Measurements from ENCODE around the gene CELSR1.
A peak's percentile ranks its signal among the peaks of the same experiment; 100 is the strongest.

CELSR1 gene

DNA sequence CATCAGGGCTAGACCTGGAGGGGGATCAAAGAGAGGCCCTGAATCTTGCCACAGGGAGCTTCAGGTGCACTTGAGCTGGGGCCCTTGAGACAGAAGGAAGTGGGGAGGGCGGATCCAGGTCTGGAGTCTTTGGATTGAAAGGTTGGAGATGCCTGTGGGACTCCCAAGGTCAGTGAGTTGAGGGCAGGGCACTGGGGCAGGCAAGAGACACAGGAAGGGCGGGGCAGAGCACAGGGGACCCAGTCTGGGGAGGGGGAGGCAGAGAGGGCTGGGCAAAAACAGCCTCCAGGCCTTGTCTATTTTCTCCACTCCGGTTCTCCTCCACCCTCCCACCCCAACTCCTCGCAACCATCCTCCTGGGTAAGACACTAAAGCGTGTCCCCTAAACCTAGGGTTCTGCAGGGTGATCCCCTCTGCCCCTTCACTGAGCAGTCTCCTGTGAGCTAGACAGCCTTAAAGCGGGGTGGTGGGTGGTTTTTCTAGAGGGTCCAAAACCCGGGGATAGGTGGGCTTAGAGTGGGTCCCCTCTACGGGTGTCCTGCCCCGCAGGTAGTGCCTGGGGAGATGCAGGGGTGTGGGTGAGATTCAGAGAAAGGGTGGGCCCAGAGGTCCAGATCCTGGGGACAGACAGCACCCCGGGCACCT, 38.6 kb upstream of the CELSR1 start:
- DNase-seq (ENCODE audit: low spot score) = no peak

DNA sequence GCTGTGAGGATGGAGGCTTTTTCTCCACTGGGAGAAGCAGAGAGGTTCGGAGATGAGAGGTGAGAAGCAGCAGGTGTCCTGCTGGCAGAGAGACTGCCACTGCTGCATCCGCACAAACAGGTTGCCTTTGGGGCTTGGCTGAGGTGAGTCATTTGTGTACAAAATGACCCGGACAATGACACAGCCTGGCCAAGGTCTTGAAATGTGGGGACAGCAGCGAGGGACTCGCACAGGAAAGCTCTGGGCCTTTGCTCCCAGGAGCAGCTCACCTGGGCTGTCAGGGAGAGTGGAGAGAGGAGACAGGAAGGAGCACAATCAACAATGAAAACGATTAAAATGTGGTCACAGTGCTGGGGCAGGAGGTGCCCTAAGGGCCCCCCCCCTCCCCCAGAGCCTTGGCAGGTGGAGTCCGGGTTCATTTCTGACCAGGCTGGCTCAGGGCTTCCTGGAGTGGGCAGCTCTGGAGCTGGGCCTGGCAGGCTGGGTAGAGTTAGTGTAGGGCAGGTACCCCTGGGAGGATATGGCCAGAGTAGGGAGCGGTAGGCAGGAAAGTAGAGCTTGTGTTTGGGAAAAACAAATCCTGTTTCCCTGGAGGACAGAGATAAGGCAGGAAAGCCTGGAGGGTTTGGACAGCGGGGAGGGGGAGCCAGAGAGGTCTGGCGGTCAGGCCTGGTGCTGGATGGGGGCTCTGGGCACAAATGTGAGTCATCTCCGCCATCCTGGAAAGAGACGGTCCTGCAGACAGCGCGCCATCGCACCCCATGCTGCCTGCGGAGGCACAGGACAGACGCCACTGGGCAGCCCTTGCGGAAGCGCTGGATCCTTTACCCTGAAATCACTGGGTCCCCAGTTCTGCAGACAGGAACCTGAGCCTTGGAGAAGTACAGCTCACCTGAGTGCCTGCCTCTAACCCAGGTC, 37.8 kb upstream of the CELSR1 start:
- no peak for DNase-seq (ENCODE audit: low spot score)

DNA sequence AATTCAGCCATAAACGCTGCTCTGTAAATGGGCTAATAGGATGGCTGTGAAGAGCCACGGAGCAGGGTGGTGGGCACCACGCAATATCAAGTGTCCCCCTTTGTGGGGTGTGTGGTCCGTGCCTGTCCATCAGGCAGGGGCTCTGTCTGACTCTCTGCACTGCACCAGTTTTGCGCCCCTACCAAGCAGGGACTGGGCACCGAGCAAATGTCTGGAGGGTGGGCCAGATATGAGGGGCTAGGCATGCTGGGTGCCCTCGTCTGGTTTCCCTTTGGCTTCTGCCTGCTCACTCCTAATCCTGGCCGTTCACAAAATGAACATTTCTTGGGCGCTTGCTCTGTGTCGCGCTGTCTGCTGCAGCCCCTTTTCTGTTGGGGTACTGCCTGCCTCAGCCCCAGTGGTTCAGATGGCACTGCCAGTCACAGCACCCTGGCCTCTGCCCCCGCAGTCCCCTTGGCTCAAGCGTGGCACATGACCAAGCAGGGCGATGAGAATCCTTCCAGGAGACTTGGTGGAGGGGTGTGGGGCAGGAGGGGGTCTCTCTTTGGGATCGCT, 37.1 kb upstream of the CELSR1 start:
- DNase-seq (ENCODE audit: low spot score) = no peak

DNA sequence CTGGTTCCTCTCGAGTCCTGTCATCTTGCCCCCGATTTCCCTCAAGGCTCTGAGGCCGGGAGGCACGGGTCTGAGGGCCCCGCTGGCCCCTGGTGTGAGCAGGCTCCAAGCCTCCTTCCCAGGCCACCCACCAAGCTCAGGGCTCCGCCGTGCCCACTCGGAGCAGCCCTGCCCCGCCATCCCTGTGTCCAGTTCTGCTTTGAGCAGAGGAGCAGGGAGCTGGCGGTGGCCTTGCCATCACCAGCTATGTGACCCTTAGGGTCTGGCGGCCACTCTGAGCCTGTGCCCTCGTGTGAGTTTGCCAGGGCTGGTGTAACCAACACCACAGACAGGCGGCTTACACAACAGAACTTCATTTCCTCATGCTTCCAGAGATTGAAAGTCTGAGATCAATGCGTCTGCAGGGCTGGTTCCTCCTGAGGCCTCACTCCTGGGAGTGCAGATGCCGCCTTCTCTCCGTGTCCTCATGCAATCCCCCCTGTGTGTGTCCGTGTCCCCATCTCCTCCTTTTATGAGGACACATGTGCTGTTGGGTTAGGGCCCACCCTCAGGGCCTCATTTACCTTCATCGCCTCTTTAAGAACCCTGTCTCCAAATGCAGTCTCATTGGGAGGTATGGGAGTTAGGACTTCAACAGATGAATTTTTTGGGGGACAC, 36.5 kb upstream of the CELSR1 start:
- DNase-seq (ENCODE audit: low spot score) = no peak

DNA sequence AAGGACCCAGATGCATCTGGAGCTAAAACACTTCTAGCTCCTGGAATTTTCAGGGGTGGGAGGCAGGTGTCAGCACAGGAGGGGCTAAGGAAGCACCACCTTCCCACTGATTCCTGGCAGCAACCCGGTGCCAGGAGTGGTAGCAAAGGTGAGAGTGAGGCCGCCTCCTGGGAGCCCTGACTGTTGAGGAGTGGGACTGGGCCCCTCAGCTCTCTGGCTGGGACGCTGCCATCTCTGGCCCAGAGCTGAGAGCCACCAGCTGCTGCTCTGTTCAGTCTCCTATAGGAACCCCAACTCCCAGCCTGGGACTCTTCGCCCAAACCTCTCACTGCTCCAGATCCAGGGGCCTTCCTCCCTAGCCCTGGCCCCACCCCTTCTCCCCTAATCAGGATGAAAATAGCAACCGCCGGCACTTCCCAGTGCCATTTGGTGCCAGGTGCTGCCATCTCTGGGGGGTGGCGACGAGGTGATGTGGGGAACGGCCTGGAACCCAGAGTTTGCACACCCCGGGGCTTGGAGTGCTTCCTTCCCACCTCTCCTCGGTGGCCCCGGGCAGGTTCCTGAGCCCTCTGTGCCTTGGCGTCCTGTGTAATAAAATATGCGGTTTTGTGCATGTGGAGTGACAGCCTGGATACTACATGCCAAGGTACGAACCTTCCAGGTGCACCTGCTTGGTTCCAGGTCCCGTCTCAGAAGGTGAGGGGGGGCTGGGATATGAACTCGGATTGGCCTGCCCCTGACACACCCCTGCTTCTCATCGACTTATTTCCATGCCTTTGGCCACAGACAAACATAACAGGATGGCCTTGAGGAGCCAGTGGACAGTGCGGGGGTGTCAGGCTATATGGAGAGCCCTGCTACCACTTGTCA, 35.7 kb upstream of the CELSR1 start:
- DNase-seq (ENCODE audit: low spot score) = no peak

DNA sequence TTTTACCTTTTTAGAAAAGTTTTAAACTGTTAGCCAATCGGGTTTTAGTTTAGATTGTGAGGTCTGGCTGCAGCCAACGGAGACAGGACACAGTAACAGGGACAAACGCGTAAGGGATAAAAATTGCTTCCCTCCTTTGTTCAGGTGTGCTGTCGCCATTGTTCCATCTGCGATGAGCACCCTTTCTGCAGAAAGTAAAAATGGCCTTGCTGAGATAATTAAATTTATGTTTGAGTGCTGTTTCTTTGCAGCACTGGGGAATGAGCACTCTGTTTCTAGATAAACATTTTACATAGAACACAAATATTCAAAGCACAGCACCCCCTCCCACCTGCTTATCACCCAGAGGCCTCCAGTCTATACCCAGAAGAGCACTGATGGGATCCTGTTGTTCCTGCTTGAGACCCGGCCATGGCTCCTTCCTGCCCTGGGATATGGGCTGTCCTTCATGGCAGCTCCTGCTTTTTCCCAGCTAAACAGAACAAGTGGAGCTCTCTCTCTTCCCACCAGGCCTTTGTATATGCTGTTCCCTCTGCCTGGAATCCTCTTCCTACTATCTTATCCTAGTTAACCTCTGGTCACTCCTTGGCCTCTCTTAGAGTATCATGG, 34.3 kb upstream of the CELSR1 start:
- DNase-seq (ENCODE audit: low spot score) = no peak

DNA sequence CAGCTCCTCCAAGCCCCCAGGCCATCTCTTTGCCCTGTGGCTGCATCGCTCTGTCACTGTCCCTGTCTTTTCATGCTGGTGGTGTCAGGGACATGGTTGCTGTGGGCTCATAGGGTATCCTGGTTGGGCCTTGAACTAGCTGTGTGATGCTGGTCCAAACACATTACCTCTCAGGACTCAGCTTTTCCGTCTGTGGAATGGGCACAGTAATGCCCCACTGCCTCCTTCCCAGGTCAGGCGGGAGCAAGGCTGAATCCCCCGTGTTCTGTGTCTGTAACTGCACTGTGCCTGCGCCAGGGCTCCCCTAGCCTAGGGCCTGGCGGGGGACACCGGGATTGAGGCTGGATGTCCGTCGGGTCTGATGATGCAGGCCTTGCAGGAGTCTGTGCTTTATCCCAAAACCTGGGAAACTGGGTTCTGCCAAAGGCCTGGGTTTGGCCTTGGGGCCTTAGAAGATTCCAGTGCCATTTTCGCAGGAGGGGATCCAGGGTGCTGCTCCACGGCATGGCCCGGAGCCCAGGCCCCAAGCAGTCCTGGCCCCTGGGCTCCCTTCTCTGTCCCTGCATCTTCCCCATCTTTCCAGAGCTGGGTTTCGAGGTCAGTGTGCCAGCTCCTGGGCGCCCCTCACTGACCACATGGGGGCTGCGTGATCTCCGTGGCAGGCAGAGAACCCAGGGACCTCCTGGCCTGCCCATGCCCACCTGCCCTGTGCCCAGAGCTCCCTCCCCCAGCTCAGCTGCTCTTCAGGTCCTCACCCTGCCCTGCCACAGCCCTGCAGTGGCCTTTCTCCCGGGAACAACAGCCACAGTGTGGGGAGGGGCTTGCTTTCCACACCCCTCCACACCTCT, 32.7 kb upstream of the CELSR1 start:
- no peak for DNase-seq (ENCODE audit: low spot score)

DNA sequence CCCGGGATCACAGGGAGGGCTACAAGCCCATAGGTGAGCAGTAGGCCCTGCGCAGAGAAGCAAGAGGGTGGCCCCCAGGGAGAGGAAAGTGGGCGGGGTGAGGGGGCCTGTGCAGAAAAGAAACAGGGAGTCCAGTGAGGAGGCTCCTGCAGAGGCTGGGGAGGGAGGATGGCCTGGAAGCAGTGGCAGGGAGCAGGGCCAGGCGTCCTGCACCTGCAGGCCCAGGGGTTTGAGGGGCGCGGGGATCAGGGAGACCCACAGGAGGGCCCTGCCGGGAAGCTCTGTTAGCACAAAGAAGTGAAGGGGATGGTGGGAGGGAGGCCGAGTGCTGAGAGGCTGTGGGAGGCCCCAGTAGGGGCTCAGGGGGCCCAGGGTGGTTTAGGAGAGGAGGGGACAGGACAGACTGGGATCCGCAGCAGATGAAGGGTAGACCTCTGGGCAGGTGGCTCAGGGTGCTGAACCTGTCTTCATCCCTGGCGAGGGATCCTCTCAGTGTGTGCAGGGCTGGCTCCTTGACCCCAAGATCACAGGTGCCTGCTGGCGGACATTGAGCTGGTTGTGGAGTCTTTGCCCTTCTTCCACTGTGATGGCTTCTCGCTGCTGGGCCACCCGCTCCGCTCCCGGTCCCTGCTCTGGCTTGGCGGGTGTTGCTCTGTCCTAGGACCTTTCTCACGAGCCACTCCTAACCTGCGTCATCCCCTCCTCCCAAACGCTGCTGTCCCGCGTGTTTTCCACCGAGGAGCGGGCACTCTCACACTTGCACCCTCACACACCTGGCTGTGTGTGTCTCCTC, 31.8 kb upstream of the CELSR1 start:
- no peak for DNase-seq (ENCODE audit: low spot score)

DNA sequence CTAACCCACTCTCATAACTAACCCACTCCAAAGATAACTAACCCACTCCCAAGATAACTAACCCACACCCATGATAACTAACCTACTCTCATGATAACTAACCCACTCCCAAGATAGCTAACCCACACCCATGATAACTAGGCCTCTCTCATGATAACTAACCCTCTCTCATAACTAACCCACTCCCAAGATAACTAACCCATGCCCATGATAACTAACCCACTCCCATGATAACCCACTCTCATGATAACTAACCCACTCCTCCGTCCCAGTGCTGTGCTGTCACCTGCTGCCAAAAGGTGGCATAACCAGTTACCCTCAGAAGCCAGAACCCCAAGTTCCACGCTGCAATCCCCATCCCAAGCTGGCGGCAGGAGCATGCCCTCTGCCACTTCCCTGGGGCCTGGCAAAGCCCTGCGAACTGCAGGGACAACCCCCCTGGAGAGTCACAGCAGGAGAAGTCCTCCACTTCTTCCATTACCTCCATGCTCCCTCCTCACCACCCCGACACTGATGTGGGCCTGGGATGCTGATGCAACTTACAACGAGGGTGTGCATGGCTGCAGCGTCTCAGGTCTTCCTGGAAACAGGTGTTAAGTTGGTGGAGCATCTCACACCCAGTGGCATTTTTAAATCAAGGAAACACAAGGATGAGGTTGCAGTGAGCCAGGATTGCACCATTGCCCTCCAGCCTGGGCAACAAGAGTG, 30.8 kb upstream of the CELSR1 start:
- no peak for DNase-seq (ENCODE audit: low spot score)

DNA sequence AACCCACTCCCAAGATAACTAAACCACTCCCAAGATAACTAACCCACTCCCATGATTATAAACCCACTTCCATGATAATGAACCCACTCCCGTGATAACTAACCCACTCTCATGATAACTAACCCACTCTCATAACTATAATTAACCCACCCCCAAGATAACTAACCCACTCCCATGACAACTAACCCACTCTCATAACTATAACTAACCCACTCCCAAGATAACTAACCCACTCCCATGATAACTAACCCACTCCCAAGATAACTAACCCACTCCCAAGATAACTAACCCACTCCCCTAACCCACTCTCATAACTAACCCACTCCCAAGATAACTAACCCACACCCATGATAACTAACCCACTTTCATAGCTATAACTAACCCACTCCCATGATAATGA, 30.1 kb upstream of the CELSR1 start:
- DNase-seq (ENCODE audit: low spot score) = no peak

DNA sequence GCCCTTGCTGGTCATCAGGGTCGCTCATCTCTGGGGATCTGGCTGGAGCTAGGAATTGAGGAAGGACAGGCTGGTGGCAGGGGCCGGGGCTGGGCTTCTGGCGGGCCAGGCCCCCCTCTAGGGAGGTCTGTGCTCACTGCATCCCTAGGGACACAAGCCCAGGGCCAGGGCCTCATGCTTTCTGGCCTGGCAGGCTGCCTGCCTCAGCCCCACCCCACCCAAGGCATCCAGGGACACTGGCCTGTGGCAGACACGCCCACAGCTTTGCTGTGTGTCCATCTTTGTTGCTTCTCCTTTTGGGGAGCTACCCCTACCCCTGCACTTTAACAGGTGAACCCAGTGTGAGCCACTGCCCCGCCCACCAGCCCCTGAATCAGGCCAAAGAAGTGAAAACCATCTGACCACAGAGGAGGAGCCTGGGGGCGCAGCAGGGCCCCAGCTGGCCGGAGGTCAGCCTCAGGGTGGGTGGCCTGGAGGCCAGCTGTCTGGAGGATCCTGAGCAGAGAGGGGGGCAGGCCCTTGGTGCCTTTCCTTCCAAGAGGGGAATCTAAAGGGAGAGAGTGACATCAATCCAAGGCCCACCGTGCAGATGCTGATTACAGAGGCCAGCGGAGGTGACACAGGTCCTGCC, 26.8 kb upstream of the CELSR1 start:
- DNase-seq (ENCODE audit: low spot score) = no peak

DNA sequence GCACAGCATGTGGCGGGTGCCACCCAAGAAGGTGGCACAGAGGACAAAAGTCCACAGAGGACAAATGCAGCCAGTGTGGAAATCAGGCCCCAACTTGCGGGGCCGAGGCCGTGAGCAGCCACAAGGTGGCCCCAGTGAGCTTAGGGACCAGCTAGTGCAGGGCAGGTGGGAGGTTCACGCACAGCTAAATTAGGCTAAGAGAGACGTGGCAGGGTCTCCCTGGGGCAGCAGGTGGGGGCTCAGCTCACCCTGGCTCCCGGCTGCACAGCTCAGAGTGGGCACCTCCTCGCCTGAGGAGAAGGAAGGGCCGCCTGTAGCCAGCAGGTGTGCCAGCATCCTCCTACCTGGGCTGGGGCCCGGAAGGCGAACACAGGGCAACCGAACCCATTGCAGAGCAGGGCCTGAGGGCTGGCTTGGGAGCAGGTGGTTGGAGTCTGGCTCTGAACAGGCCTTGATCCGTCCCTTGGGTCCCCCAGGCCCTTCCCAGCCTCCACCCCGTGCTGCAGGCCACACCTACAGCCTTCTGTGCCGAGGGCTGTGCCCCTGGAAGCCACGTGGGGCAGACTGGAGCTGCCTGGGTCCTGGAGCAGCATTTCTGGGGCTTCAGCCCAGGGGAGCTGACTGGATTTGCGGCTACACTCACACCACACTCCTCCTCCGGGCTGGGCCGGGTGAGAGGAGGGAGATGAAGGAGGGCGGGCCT, 26.1 kb upstream of the CELSR1 start:
- peak; percentile 24 for DNase-seq (ENCODE audit: low spot score)

DNA sequence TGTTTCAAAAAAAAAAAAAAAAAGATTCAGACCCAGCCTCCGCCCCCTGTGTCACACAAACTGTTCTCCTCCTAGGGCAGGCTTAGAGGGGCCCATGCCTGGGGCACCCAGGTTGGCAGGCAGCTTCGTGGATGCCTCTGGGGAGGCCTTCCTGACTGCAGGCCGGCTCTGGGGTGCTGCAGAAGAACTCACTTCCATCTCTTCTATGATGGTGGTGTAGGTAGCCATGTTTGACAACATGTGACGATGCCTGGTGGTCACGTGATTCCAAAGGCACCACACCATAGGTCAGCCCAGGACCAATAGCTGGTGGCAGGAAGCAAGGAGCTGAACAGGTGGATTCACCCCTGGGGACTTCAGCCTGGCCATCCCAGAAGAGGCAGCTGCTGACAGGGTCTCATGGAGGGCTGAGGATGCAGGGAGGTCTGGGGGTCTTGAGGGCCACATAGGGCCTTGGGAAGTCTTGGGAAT, 24.1 kb upstream of the CELSR1 start:
- no peak for DNase-seq (ENCODE audit: low spot score)

DNA sequence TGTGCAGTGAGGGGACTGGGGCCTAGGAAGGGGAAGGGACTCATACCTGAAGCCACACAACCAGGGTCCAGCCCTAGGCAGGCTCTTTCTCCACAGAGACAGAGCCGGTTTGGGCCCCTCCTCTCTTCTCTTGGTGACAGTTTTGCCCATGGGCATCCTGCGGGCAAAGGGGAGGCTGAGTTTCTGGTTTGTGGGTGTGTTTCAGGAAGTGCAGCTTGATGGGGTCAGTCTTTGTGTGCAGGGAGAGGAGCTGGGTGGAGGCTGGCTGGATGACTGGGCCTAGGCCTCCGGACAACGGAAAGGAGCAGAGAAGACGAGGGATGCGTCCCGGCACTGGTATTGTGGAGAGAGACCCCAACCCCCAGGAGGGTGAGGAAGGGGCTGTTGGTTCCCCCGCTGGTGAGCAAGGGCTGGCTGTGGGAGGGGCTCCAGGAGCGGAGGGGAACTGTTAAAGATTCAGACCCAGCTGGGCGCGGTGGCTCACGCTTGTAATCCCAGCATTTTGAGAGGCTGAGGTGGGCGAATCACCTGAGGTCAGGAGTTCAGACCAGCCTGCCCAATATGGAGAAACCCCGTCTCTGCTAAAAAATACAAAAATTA, 23.4 kb upstream of the CELSR1 start:
- no peak for DNase-seq (ENCODE audit: low spot score)

DNA sequence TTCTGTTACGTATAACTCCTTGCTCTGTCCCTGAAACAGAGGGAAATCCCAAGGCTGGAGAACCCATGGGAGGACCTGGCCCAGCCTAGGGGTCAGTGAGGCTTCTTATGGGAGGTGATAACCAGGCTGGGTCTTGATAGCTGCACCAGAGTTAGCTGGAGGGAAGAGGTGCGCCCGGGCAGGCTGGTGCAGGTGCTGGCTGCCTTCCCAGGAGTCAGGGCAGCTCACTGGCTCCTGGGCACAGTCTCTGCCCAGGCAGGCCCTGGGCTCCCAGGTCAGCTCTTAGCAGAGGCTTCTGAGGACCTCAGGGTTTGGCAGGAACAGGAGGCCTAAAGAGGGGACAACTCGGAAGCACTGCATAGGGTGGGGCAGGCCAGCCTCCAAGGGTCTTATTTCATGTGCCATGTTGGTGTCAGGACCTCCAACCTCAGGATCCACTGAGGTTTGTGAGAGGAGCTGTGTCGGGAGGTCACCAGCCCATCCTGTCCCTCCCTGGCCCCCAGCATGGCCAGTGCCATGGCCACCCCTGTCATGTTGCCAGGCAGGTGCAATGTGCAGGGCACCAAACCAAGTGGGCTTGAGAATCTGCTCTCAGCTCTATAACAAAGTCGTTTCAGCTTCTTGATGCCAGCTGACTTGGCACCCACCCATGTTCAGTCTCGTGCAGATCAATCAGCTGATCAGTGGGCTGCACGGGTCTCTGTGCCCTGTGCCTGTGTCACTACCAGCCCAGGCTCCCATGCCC, 20.5 kb upstream of the CELSR1 start:
- DNase-seq (ENCODE audit: low spot score) = no peak

DNA sequence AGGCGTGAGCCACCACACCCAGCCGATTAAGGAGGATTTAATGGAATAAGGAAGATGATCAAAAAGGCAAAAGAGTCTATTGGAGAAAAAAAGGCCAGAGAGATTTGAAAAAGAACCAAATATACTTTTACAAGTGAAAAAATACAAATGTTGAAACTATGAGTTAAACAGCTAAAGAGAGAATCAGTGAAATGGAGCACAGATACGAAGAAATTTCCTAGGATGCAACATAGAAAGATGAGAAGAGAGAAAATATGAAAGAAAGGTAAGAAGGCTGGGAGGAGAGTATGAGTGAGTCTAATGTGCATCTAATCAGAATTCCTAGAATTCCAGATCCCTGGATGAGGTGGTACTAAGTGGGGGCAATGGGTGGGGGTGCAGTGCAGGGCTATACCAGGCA, 19.4 kb upstream of the CELSR1 start:
- DNase-seq (ENCODE audit: low spot score) = no peak

DNA sequence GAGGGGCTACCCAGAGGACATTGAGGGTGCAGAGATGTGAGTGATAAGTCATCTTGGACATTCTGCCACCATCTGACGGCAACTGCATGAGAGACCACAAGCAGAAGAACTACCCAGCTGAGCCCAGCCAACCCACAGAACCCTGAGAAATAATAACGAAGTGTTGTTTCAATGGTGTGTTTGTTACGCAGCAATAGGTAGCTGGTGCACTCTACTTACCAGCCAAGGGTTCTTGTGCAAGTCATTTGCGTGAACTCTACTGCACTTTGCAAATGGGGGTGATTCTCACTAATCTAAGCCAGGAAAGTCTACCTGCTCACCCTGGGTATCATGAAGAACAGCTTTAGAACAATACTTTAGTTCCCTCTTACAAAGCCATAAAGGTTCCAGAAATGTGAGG, 15.8 kb upstream of the CELSR1 start:
- no peak for DNase-seq (ENCODE audit: low spot score)

All from hematopoietic multipotent progenitor cell treated with erythropoietin and hydrocortisone succinate and interleukin-3 and kit ligand, for 17 days (in vitro differentiated cells).